Measurements from ENCODE around the gene CACYBP. TPM values are rescaled to one million over a fixed set of nuclear protein-coding genes. Genes with fewer than 3 reads are reported as not detected.
A peak's percentile ranks its signal among the peaks of the same experiment; 100 is the strongest.

The CACYBP gene, protein sequence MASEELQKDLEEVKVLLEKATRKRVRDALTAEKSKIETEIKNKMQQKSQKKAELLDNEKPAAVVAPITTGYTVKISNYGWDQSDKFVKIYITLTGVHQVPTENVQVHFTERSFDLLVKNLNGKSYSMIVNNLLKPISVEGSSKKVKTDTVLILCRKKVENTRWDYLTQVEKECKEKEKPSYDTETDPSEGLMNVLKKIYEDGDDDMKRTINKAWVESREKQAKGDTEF
- 473 and 1,119 TPM in 2 replicates for total RNA-seq (2014; rRNA removed; shearing (Covaris generic))
- 332 and 343 TPM in 2 replicates for total RNA-seq (2022)
- Bru-seq, nascent RNA = percentile 96 among the genes with signal in this experiment
- percentile 96 among the genes with signal in this experiment for BruChase-seq, experiment 1, labeled RNA remaining after a 6-hour chase
- BruChase-seq, experiment 2, labeled RNA remaining after a 2-hour chase = percentile 95 among the genes with signal in this experiment
- long read RNA-seq, transcript CACYBP-209 (6 exons, 2,835 nt) = minor isoform, 10 of 692 reads
- long read RNA-seq, transcript CACYBP-201 (6 exons, 2,766 nt) = major isoform, 628 of 692 reads
- long read RNA-seq, transcript CACYBP-207 (5 exons, 804 nt) = minor isoform, 18 of 692 reads
- long read RNA-seq, partial matches to known transcripts = 10 of 692 reads
- long read RNA-seq, other reads (novel, unspliced or antisense) = 24 of 692 reads

DNA sequence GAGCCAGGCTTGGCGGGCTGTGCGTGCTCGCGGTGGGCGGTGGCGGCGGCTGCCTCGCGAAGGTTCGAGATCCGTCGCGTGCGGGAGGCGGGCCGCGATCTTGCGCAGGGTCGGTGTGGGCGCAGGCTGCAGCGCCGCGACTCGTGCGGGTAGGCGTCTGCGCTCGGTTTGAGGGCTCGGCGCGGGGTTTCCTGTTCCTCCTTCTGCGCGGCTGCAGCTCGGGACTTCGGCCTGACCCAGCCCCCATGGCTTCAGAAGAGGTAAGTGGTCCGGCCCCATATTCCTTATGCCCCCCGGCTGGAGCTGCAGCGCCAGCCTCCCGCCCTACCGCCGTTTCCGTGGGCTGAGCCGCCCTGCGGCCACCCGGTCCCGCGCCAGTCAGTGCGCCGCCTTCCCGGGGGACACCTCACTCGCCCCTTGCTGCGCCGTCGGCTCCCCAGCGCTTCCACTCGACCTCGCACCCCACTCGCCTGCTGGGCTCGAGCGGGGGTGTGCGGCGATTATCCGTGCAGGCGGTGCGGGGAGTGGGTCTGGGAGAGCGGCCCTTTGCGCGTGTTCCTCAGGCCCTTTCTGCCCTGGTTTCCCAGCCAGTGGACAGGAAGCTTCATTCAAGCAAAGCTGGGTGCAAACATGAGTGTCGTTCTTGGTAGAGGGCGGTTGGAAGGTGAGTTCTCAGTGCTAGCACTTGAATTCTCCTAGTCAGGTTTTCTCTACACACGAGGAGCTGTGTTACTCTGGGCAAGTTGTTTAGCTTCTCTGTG is at the start of gene CACYBP:
CACYBP (plus strand) TSS at position 12 of the 761 bp plus-strand sequence; CDS start at position 246, 234 bp downstream.
- no peaks in the 10 kb centered on the region for H3K9me2 ChIP-seq (ENCODE audit: insufficient read depth, low read length)
- H3K27ac ChIP-seq (ENCODE audit: low read depth, low read length, poor library complexity, severe bottlenecking) = peak within 1 kb of the TSS; percentile 92
- H4K20me1 ChIP-seq (ENCODE audit: insufficient read depth, low read length) = peaks cover 35% of the 10 kb centered on the region
- DNase-seq (ENCODE audit: low spot score) = peak; percentile 72
- intact Hi-C loops (cut with micrococcal nuclease; ENCODE audit: unreplicated experiment) = loop anchor here (1.0 to 5.0 kb wide), 6 partner anchors 23 to 1133 kb away; partner anchors contain the start of genes GAS5, MRPS14 and ZBTB37
- peaks cover 68% of the 10 kb centered on the region for H3K36me3 ChIP-seq (ENCODE audit: insufficient read depth, low read length)
- BruUV-seq (replicated peaks) = no TSS peak
- CTCF ChIA-PET (ENCODE audit: unreplicated experiment) = no interaction called here
- H3K4me2 ChIP-seq (ENCODE audit: low read length) = peak within 1 kb of the TSS; percentile 85
- H3K4me1 ChIP-seq (ENCODE audit: insufficient read depth, low read length, poor library complexity, severe bottlenecking) = peaks cover 41% of the 10 kb centered on the region
- POLR2A ChIA-PET = interaction anchor here (0.7 to 2.8 kb wide), 18 partner anchors 12 to 925 kb away, joined by 3 to 15 read pairs (median 3); partner anchors contain the start of gene MRPS14
- TF ChIP-seq EZH2phosphoT487 (IDR thresholded peaks at IDR 0.05; ENCODE audit: borderline replicate concordance, low read depth, low read length) = no peak
- TF ChIP-seq, protein P1, sequence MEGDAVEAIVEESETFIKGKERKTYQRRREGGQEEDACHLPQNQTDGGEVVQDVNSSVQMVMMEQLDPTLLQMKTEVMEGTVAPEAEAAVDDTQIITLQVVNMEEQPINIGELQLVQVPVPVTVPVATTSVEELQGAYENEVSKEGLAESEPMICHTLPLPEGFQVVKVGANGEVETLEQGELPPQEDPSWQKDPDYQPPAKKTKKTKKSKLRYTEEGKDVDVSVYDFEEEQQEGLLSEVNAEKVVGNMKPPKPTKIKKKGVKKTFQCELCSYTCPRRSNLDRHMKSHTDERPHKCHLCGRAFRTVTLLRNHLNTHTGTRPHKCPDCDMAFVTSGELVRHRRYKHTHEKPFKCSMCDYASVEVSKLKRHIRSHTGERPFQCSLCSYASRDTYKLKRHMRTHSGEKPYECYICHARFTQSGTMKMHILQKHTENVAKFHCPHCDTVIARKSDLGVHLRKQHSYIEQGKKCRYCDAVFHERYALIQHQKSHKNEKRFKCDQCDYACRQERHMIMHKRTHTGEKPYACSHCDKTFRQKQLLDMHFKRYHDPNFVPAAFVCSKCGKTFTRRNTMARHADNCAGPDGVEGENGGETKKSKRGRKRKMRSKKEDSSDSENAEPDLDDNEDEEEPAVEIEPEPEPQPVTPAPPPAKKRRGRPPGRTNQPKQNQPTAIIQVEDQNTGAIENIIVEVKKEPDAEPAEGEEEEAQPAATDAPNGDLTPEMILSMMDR (conservative IDR thresholded peaks at IDR 0.05; ENCODE audit: low read length) = peak; percentile 22; the same call in 1 of the 2 replicates
- peaks cover 73% of the 10 kb centered on the region for H3K79me2 ChIP-seq (ENCODE audit: insufficient read depth, low read depth, low read length)
- H2AFZ ChIP-seq (ENCODE audit: low read length) = peak within 1 kb of the TSS; percentile 86; the same call in 1 of the 2 replicates
- peak within 1 kb of the TSS; percentile 95 for H3K4me3 ChIP-seq (ENCODE audit: low read depth, low read length, poor library complexity, severe bottlenecking)
- peaks cover 17% of the 10 kb centered on the region; the same call in 1 of the 2 replicates for H3K9me3 ChIP-seq (ENCODE audit: low read length)

DNA sequence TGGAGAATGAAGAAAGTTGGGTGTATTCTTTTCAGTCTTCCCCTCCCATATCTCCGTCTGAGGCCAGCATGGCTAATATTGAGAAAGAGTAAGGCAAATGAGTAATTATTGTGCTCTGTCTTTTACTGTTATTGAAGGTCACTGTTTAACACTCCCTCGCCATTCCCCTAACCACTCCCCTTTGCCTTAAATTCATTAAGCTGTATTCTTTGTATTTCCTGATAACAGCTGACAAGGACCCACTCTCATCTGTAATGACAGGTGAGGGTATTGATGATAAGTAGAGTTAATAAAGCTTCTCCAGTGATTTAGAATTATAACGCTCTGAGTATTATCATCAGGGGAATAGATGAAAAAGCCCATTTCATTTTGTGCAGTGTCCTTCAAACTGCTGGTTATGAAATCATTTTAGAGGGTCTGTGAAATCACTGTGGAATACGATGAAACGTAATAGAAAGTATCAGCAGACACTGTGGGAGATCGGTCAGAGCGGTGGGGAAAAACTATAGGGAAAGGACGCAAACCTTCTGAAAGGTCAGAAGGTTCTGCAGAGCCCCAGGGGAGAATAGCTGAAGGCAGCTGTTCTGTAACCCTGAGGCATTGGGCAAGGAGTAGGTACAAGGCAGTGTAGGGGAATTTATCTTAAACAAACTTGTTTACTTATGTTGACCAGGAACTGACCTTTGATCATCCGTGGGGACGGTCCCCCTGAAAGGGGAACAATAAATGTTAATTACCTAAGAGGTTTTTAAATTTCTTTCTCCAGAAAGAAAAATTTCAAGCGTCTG is 46.3 kb upstream of the CACYBP start:
- BruUV-seq (replicated peaks) = no TSS peak
- no peak for TF ChIP-seq EZH2phosphoT487 (IDR thresholded peaks at IDR 0.05; ENCODE audit: borderline replicate concordance, low read depth, low read length)
- TF ChIP-seq, protein P1 (conservative IDR thresholded peaks at IDR 0.05; ENCODE audit: low read length) = no peak
- H2AFZ ChIP-seq (ENCODE audit: low read length) = no peak overlapping the region
- peak overlapping the region; percentile 52 for H3K4me3 ChIP-seq (ENCODE audit: low read depth, low read length, poor library complexity, severe bottlenecking)
- H3K9me2 ChIP-seq (ENCODE audit: insufficient read depth, low read length) = no peaks in the 10 kb centered on the region
- intact Hi-C loops (cut with micrococcal nuclease; ENCODE audit: unreplicated experiment) = no loop called here
- H3K4me1 ChIP-seq (ENCODE audit: insufficient read depth, low read length, poor library complexity, severe bottlenecking) = peaks cover 84% of the 10 kb centered on the region
- peak overlapping the region; percentile 77 for H3K27ac ChIP-seq (ENCODE audit: low read depth, low read length, poor library complexity, severe bottlenecking)
- DNase-seq (ENCODE audit: low spot score) = no peak
- peaks cover 31% of the 10 kb centered on the region for H3K36me3 ChIP-seq (ENCODE audit: insufficient read depth, low read length)
- H3K4me2 ChIP-seq (ENCODE audit: low read length) = peak overlapping the region; percentile 85
- peaks cover 62% of the 10 kb centered on the region for H3K79me2 ChIP-seq (ENCODE audit: insufficient read depth, low read depth, low read length)
- no peaks in the 10 kb centered on the region for H3K9me3 ChIP-seq (ENCODE audit: low read length)
- no peaks in the 10 kb centered on the region for H4K20me1 ChIP-seq (ENCODE audit: insufficient read depth, low read length)
- ChIA-PET POLR2A (interaction anchor here (0.6 to 3.1 kb wide), 12 partner anchors 9 to 120 kb away, joined by 3 to 34 read pairs (median 4); no protein-coding TSS in a partner anchor), CTCF (ENCODE audit: unreplicated experiment) (interaction anchor here (0.8 to 1.0 kb wide), 3 partner anchors 11 to 14 kb away, joined by 4 read pairs; no protein-coding TSS in a partner anchor)

All from OCI-LY7 (cell line).